ENCODE data around the gene SYAP1.
"Not testable (repeated sequence)": the region's sequence is repeated elsewhere in the genome, so short reads cannot be mapped to it uniquely, and the experiment has no call there.

Gene SYAP1

GRCh38 chrX:16725072-16725471, 5.7 kb downstream of the SYAP1 start:
- no peak for DNase-seq

- not testable (repeated sequence) for DNase-seq
Observed at GRCh38 chrX:16726347-16726988, 7.1 kb downstream of the SYAP1 start.

- no peak for DNase-seq
Observed at GRCh38 chrX:16727637-16728036, 8.2 kb downstream of the SYAP1 start.

- no peak for DNase-seq
Observed at GRCh38 chrX:16730450-16730849, 11.0 kb downstream of the SYAP1 start.

- no peak for DNase-seq
Observed at GRCh38 chrX:16733013-16733412, 13.6 kb downstream of the SYAP1 start.

- no peak for DNase-seq
Observed at GRCh38 chrX:16737024-16737423, 17.6 kb downstream of the SYAP1 start.

GRCh38 chrX:16739574-16739973, 20.2 kb downstream of the SYAP1 start:
- no peak for DNase-seq

- DNase-seq = no peak
Observed at GRCh38 chrX:16743604-16744325, 24.4 kb downstream of the SYAP1 start.

GRCh38 chrX:16745102-16745501, 25.7 kb downstream of the SYAP1 start:
- DNase-seq = no peak

- no peak for DNase-seq
Observed at GRCh38 chrX:16745659-16746058, 26.2 kb downstream of the SYAP1 start.

GRCh38 chrX:16748425-16748824, 29.0 kb downstream of the SYAP1 start:
- no peak for DNase-seq

GRCh38 chrX:16750136-16750535, 30.7 kb downstream of the SYAP1 start:
- no peak for DNase-seq

- DNase-seq = no peak
Observed at GRCh38 chrX:16754019-16754418, 34.6 kb downstream of the SYAP1 start.

- DNase-seq = no peak
Observed at GRCh38 chrX:16756724-16757123, 37.3 kb downstream of the SYAP1 start.

GRCh38 chrX:16761500-16761899, 42.1 kb downstream of the SYAP1 start:
- DNase-seq = not testable (repeated sequence)

- DNase-seq = no peak
Observed at GRCh38 chrX:16762579-16762978, 43.2 kb downstream of the SYAP1 start.

- DNase-seq = no peak
Observed at GRCh38 chrX:16765594-16765993, 46.2 kb downstream of the SYAP1 start.

GRCh38 chrX:16770970-16771482, 51.6 kb downstream of the SYAP1 start:
- DNase-seq = no peak

- DNase-seq = no peak
Observed at GRCh38 chrX:16771483-16772398, 52.3 kb downstream of the SYAP1 start.

- no peak for DNase-seq
Observed at GRCh38 chrX:16772460-16772859, 53.0 kb downstream of the SYAP1 start.

- DNase-seq = no peak
Observed at GRCh38 chrX:16774746-16775145, 55.3 kb downstream of the SYAP1 start.

- DNase-seq = no peak
Observed at GRCh38 chrX:16778545-16778944, 59.1 kb downstream of the SYAP1 start.

Data from anterior cingulate cortex (tissue), 58 donors.